Prostate gland (tissue), 2 donors: ENCODE measurements around the gene FHL3.

Source experiments
- CTCF ChIP-seq, 4 experiments: fragments of 200-600 bp in 2 of 4; fragments of 450-650 bp in 2 of 4; sonication (generic) in 2 of 4; IDR thresholded peaks; 1 replicate in 3 of 4; 2 replicates in 1 of 4; pipeline ENCODE4 v1.5.1; 2016 to 2019; ENCODE audit warnings: antibody characterized with exemption in 4 of 4, mild to moderate bottlenecking in 2 of 4, moderate library complexity in 2 of 4
- POLR2AphosphoS5 ChIP-seq: sonication (generic); formaldehyde crosslinking; IDR thresholded peaks from one replicate; pipeline ENCODE4 v1.6.1; 2017; ENCODE audit warnings: antibody characterized with exemption

- TF ChIP-seq POLR2AphosphoS5: no peak
- no peak for TF ChIP-seq CTCF (IDR thresholded peaks at IDR 0.05)
These were observed 41.1 kb upstream of the FHL3 start, which contains the start of gene POU3F1 for GRCh38 chr1:38046333-38046883.
